Liver (tissue), 9 donors: ENCODE measurements around the gene RELCH. TPM values are rescaled to one million over a fixed set of nuclear protein-coding genes. Genes with fewer than 3 reads are reported as not detected.

Source experiments
- DNase-seq: peaks from one replicate; pipeline ENCODE4 v3.0.0-alpha.2; 2017; ENCODE audit warnings: low spot score
- H3K27ac ChIP-seq, 2 donors: one replicate each; pipeline ENCODE4 v1.7.0; 2013; ENCODE audit warnings: inconsistent platforms in 2 of 2, low read length in 2 of 2, control low read depth in 1 of 2, low read depth in 1 of 2, mild to moderate bottlenecking in 1 of 2
- H3K27me3 ChIP-seq, 4 donors: one replicate each; pipeline versions ENCODE4 v1.6.1 to v1.7.0; 2013; ENCODE audit warnings: low read length in 3 of 4, inconsistent platforms in 1 of 4, mild to moderate bottlenecking in 1 of 4, moderate library complexity in 1 of 4; ENCODE audit not compliant: control insufficient read depth in 4 of 4, insufficient read depth in 4 of 4
- H3K36me3 ChIP-seq, 4 donors: one replicate each; pipeline versions ENCODE4 v1.6.1 to v1.7.0; 2013; ENCODE audit warnings: low read length in 3 of 4, mild to moderate bottlenecking in 3 of 4, low read depth in 1 of 4, moderate library complexity in 1 of 4; ENCODE audit not compliant: control insufficient read depth in 4 of 4, insufficient read depth in 3 of 4
- H3K4me1 ChIP-seq, 4 donors: one replicate each; pipeline versions ENCODE4 v1.6.1 to v1.7.0; 2013; ENCODE audit warnings: low read length in 3 of 4, mild to moderate bottlenecking in 3 of 4, moderate library complexity in 1 of 4; ENCODE audit not compliant: control insufficient read depth in 4 of 4, insufficient read depth in 4 of 4
- H3K4me3 ChIP-seq, 3 donors: one replicate each; pipeline versions ENCODE4 v1.6.1 to v1.7.0; 2013; ENCODE audit warnings: low read length in 3 of 3, control low read depth in 1 of 3, low read depth in 1 of 3, mild to moderate bottlenecking in 1 of 3
- H3K9ac ChIP-seq, 2 donors: one replicate each; pipeline ENCODE4 v1.7.0; 2013; ENCODE audit warnings: low read length in 2 of 2, mild to moderate bottlenecking in 2 of 2, moderate library complexity in 2 of 2, control low read depth in 1 of 2, low read depth in 1 of 2
- H3K9me3 ChIP-seq, 4 donors: one replicate each; pipeline versions ENCODE4 v1.6.1 to v1.7.0; 2013; ENCODE audit warnings: low read length in 3 of 4; ENCODE audit not compliant: control insufficient read depth in 4 of 4
- EGR1 ChIP-seq, 2 donors: IDR thresholded peaks; 2 replicates each; pipeline ENCODE4 v1.6.1; 2016 to 2018; ENCODE audit warnings: antibody characterized with exemption in 2 of 2, low read depth in 2 of 2
- FOXA1 ChIP-seq: IDR thresholded peaks from 2 replicates; pipeline ENCODE4 v1.6.1; 2016; ENCODE audit warnings: antibody characterized with exemption
- FOXA2 ChIP-seq: IDR thresholded peaks from 2 replicates; pipeline ENCODE4 v1.6.1; 2016; ENCODE audit warnings: antibody characterized with exemption
- GABPA ChIP-seq, 2 donors: IDR thresholded peaks in 1 of 2; conservative IDR thresholded peaks in 1 of 2; 2 replicates each; pipeline ENCODE4 v1.6.1; 2016; ENCODE audit warnings: antibody characterized with exemption in 2 of 2, mild to moderate bottlenecking in 1 of 2, moderate library complexity in 1 of 2
- HNF4A ChIP-seq, 2 donors: conservative IDR thresholded peaks; 2 replicates each; pipeline ENCODE4 v1.6.1; 2016; ENCODE audit warnings: antibody characterized with exemption in 2 of 2, mild to moderate bottlenecking in 2 of 2
- JUND ChIP-seq, 2 donors: IDR thresholded peaks; 2 replicates each; pipeline ENCODE4 v1.6.1; 2016; ENCODE audit warnings: antibody characterized with exemption in 2 of 2
- MAX ChIP-seq: IDR thresholded peaks from 2 replicates; pipeline ENCODE4 v1.6.1; 2016; ENCODE audit warnings: antibody characterized with exemption
- RAD21 ChIP-seq, 2 donors: IDR thresholded peaks; 2 replicates each; pipeline ENCODE4 v1.6.1; 2016; ENCODE audit warnings: antibody characterized with exemption in 2 of 2, mild to moderate bottlenecking in 2 of 2
- TAF1 ChIP-seq: conservative IDR thresholded peaks from 2 replicates; pipeline ENCODE4 v1.6.1; 2016; ENCODE audit warnings: antibody characterized with exemption, mild to moderate bottlenecking
- YY1 ChIP-seq: IDR thresholded peaks from 2 replicates; pipeline ENCODE4 v1.6.1; 2016; ENCODE audit warnings: antibody characterized with exemption, mild to moderate bottlenecking
- ZBTB33 ChIP-seq: IDR thresholded peaks from 2 replicates; pipeline ENCODE4 v1.6.1; 2016; ENCODE audit warnings: antibody characterized with exemption
- WGBS: extraction: QIAGEN DNeasy Blood & Tissue Kit; methylation state at CpG from one replicate; pipeline ENCODE4 v1.1.7; 2013; 5-methylcytosine and 5-hydroxymethylcytosine counted together
- polyA plus RNA-seq, 2 donors: library from polyadenylated mRNA; stranded (reverse) in 1 of 2; unstranded in 1 of 2; fragments of 200-250 nt in 1 of 2; fragments of >200 nt in 1 of 2; fragmentation: Nextera tagmentation in 1 of 2; extraction: Ambion mirVana in 1 of 2; gene quantifications; one replicate each; pipeline versions ENCODE4 v1.2.1 to v1.2.3, GENCODE V29; 2013 to 2015
- total RNA-seq, 2 donors: library from RNA; depleted of rRNA; stranded (reverse); fragments of >200 nt; gene quantifications; one replicate each; pipeline ENCODE4 v1.2.3, GENCODE V29; 2014
- TF ChIP-seq, protein P1 (sequence below): fragments of 150-350 bp; IDR thresholded peaks from 2 replicates; pipeline ENCODE4 v1.5.1; 2017; ENCODE audit warnings: improper control_type of control experiment, low read depth, low read length; ENCODE audit not compliant: missing input control
- TF ChIP-seq, protein P2 (sequence below): IDR thresholded peaks from 2 replicates; pipeline ENCODE4 v1.6.1; 2016; ENCODE audit warnings: antibody characterized with exemption
- donor health status: healthy.
- donor health status: healthy.
- donor health status: healthy.
- donor health status: healthy.
- donor health status: healthy.

Gene RELCH
- total and polyA plus RNA-seq, 4 donors: 4.3 to 21.7 (median 11.0) TPM

- TF ChIP-seq YY1 (no peak), EGR1 (IDR thresholded peaks at IDR 0.05; ENCODE audit: low read depth in 2 of 2) (no peak), GABPA (IDR thresholded peaks at IDR 0.05 in 1 of 2, conservative IDR thresholded peaks at IDR 0.05 in 1 of 2) (no peak), HNF4A (conservative IDR thresholded peaks at IDR 0.05) (no peak), JUND (IDR thresholded peaks at IDR 0.05) (no peak), ZBTB33 (no peak), FOXA1 (no peak)
- TF ChIP-seq, protein P1, sequence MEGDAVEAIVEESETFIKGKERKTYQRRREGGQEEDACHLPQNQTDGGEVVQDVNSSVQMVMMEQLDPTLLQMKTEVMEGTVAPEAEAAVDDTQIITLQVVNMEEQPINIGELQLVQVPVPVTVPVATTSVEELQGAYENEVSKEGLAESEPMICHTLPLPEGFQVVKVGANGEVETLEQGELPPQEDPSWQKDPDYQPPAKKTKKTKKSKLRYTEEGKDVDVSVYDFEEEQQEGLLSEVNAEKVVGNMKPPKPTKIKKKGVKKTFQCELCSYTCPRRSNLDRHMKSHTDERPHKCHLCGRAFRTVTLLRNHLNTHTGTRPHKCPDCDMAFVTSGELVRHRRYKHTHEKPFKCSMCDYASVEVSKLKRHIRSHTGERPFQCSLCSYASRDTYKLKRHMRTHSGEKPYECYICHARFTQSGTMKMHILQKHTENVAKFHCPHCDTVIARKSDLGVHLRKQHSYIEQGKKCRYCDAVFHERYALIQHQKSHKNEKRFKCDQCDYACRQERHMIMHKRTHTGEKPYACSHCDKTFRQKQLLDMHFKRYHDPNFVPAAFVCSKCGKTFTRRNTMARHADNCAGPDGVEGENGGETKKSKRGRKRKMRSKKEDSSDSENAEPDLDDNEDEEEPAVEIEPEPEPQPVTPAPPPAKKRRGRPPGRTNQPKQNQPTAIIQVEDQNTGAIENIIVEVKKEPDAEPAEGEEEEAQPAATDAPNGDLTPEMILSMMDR: peak; percentile 34
- WGBS: 2% methylated on average over 99 of the region's 99 CpGs
- H3K27me3 ChIP-seq: peaks cover 0 to 11% (median 0%) of the 10 kb centered on the region in 4 donors
- peak; percentile 75 for DNase-seq
- peaks cover 0 to 18% (median 13%) of the 10 kb centered on the region in 4 donors for H3K4me1 ChIP-seq
- H3K27ac ChIP-seq: no peak within 1 kb of the TSS
- H3K4me3 ChIP-seq: peak within 1 kb of the TSS; percentile 20 to 73 (median 67)
- H3K9me3 ChIP-seq: no peaks in the 10 kb centered on the region
- peak within 1 kb of the TSS in 1 of 2 donors; percentile 15 for H3K9ac ChIP-seq
- no peaks in the 10 kb centered on the region for H3K36me3 ChIP-seq
Observed at GRCh38 chr18:62324917-62325805, 138.1 kb downstream of the RELCH start, which contains the start of gene TNFRSF11A. Gene TNFRSF11A, plus strand, starts transcription at chr18:62325310. Its CDS starts 43 bp downstream, at chr18:62325353.

DNA sequence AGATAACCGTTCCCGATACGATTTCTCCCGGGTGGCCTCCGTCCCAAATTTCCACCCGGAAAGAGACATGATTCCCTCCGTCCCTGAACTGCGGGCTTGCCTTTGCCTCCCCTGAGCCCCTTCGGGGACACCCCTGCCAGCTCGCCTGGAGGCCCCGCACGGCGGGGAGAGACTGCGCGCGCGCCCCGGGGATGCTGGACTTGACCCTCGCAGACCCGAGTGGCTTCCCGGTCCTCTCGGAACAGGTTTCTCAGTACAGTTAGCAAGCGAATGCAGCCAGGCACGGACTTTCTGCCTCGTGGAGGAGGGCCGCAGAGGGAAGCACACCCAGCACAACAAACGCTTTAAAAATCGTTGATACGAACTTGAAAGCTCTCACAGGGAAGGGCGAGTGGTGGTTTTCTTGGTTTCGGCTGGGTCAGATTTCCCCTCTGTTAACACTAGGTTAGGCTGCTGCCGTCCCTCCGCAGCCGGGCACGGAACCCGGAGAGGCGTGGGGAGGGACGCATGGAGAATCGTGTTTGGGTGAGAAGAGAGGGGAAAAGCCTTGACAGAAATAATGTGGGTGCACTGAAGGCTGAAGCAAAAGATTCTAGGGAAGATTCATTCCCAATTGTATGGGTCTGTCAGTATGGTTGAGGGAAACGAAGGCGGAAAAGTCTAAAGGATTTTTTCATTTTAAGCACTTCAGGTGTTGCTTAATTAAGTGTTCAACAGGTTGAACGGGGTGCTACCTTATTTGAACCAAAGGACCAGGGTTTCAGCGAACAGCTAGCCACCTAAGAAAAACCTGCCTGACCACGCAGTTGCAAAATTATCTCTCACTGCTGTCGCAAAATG, 139.0 kb downstream of the RELCH start:
- no peaks in the 10 kb centered on the region for H3K36me3 ChIP-seq
- TF ChIP-seq YY1 (no peak), RAD21 (IDR thresholded peaks at IDR 0.05) (no peak), MAX (no peak), GABPA (IDR thresholded peaks at IDR 0.05 in 1 of 2, conservative IDR thresholded peaks at IDR 0.05 in 1 of 2) (no peak), TAF1 (no peak), FOXA2 (no peak), FOXA1 (no peak), EGR1 (IDR thresholded peaks at IDR 0.05; ENCODE audit: low read depth in 2 of 2) (no peak)
- TF ChIP-seq, protein P2, sequence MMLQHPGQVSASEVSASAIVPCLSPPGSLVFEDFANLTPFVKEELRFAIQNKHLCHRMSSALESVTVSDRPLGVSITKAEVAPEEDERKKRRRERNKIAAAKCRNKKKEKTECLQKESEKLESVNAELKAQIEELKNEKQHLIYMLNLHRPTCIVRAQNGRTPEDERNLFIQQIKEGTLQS: no peak
- TF ChIP-seq, protein P1: no peak
- no peaks in the 10 kb centered on the region for H3K9me3 ChIP-seq
- H3K4me3 ChIP-seq: peak overlapping the region; percentile 20 to 73 (median 67)
- no peak for DNase-seq
- 6% methylated on average over 45 of the region's 45 CpGs for WGBS
- H3K9ac ChIP-seq: peak overlapping the region in 1 of 2 donors; percentile 15
- no peak overlapping the region for H3K27ac ChIP-seq
- H3K27me3 ChIP-seq: peaks cover 0 to 11% (median 0%) of the 10 kb centered on the region in 4 donors
- H3K4me1 ChIP-seq: peaks cover 0 to 18% (median 13%) of the 10 kb centered on the region in 4 donors
